Trophoblast cell (in vitro differentiated cells and primary cell): ENCODE results near the gene ZFAND3.

ENCODE experiments used
- DNase-seq, 2 donors: peaks; one replicate each; pipeline ENCODE4 v3.0.0-alpha.2; 2016
- H2AFZ ChIP-seq: 2 replicates; pipeline ENCODE4 v1.6.1; 2013; ENCODE audit warnings: low read length, moderate library complexity, mild to moderate bottlenecking; ENCODE audit not compliant: insufficient read depth, poor library complexity
- H2AK5ac ChIP-seq: 2 replicates; pipeline ENCODE4 v1.6.1; 2013; ENCODE audit warnings: mild to moderate bottlenecking, low read length
- H2BK120ac ChIP-seq: 2 replicates; pipeline ENCODE4 v1.6.1; 2013; ENCODE audit warnings: low read length, mild to moderate bottlenecking, moderate library complexity; ENCODE audit not compliant: insufficient read depth, poor library complexity
- H2BK12ac ChIP-seq: 2 replicates; pipeline ENCODE4 v1.6.1; 2013; ENCODE audit warnings: mild to moderate bottlenecking, low read length, moderate library complexity
- H2BK5ac ChIP-seq: 2 replicates; pipeline ENCODE4 v1.6.1; 2013; ENCODE audit warnings: low read length, low read depth, moderate library complexity, mild to moderate bottlenecking; ENCODE audit not compliant: poor library complexity
- H3K14ac ChIP-seq: 2 replicates; pipeline ENCODE4 v1.6.1; 2013; ENCODE audit warnings: mild to moderate bottlenecking, low read length
- H3K18ac ChIP-seq: 2 replicates; pipeline ENCODE4 v1.6.1; 2013; ENCODE audit warnings: mild to moderate bottlenecking, low read length
- H3K23ac ChIP-seq: 2 replicates; pipeline ENCODE4 v1.6.1; 2013; ENCODE audit warnings: low read length
- H3K27ac ChIP-seq: 2 replicates; pipeline ENCODE4 v1.5.1; 2013; ENCODE audit warnings: low read depth, mild to moderate bottlenecking, inconsistent platforms, low read length, moderate library complexity
- H3K27me3 ChIP-seq: 2 replicates; pipeline ENCODE4 v1.6.1; 2013; ENCODE audit warnings: inconsistent platforms, mild to moderate bottlenecking, low read length, moderate library complexity; ENCODE audit not compliant: insufficient read depth
- H3K36me3 ChIP-seq, 2 experiments: 1 replicate in 1 of 2; 2 replicates in 1 of 2; pipeline ENCODE4 v1.6.1; 2013; ENCODE audit warnings: low read length in 2 of 2, mild to moderate bottlenecking in 2 of 2, moderate library complexity in 1 of 2; ENCODE audit not compliant: insufficient read depth in 2 of 2, control insufficient read depth in 1 of 2
- H3K4ac ChIP-seq: 2 replicates; pipeline ENCODE4 v1.6.1; 2013; ENCODE audit warnings: low read depth, mild to moderate bottlenecking, low read length, moderate library complexity
- H3K4me1 ChIP-seq, 2 experiments: 1 replicate in 1 of 2; 2 replicates in 1 of 2; pipeline ENCODE4 v1.6.1; 2013; ENCODE audit warnings: low read length in 2 of 2, mild to moderate bottlenecking in 2 of 2, moderate library complexity in 1 of 2; ENCODE audit not compliant: insufficient read depth in 2 of 2, control insufficient read depth in 1 of 2
- H3K4me2 ChIP-seq: 2 replicates; pipeline ENCODE4 v1.6.1; 2013; ENCODE audit warnings: inconsistent platforms, mild to moderate bottlenecking, low read length, moderate library complexity
- H3K4me3 ChIP-seq: 2 replicates; pipeline ENCODE4 v1.5.1; 2013; ENCODE audit warnings: mild to moderate bottlenecking, low read depth, low read length, inconsistent platforms
- H3K79me1 ChIP-seq: one replicate; pipeline ENCODE4 v1.6.1; 2013; ENCODE audit warnings: low read length
- H3K79me2 ChIP-seq: 2 replicates; pipeline ENCODE4 v1.6.1; 2013; ENCODE audit warnings: low read length, mild to moderate bottlenecking; ENCODE audit not compliant: control insufficient read depth, insufficient read depth, poor library complexity
- H3K9ac ChIP-seq: 2 replicates; pipeline ENCODE4 v1.6.1; 2013; ENCODE audit warnings: mild to moderate bottlenecking, low read length
- H3K9me3 ChIP-seq: 2 replicates; pipeline ENCODE4 v1.6.1; 2013; ENCODE audit warnings: low read depth, mild to moderate bottlenecking, control low read depth, inconsistent platforms, low read length; ENCODE audit not compliant: insufficient read depth
- H4K12ac ChIP-seq: 2 replicates; pipeline ENCODE4 v1.6.1; 2013; ENCODE audit warnings: low read depth, mild to moderate bottlenecking, low read length, moderate library complexity
- H4K8ac ChIP-seq: 2 replicates; pipeline ENCODE4 v1.6.1; 2013; ENCODE audit warnings: low read depth, mild to moderate bottlenecking, low read length, moderate library complexity
- H4K91ac ChIP-seq: one replicate; pipeline ENCODE4 v1.6.1; 2013; ENCODE audit warnings: low read depth, mild to moderate bottlenecking, low read length, moderate library complexity
- WGBS: extraction: QIAGEN DNeasy Blood & Tissue Kit; methylation state at CpG from one replicate; pipeline ENCODE4 v1.1.7; 2013; ENCODE audit warnings: missing lambda C conversion rate; ENCODE audit not compliant: insufficient read length, insufficient coverage; ENCODE audit errors: extremely low coverage; 5-methylcytosine and 5-hydroxymethylcytosine counted together

The ZFAND3 gene

DNA sequence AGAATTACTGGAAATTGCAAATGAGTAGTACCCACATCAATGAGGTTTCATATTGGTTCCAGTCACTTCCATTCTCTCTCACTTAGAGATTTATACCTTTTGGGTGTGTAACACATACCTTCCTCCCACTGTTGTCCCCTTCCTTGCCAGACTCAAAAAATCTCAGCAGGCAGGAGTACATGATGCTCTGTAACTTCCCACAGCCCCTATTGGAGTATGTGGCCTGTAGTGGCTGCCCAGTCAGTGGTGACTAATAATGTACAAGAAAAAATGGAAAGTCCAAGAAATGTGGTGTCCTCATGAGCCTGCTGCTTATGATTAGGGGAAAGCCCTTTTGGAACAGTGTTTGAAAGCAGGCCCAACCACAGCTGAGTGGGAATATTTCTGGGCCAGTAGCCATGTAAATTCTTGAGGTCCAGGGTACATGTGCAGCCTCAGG is 312.0 kb downstream of the ZFAND3 start:
- no peak overlapping the region for H3K14ac ChIP-seq
- H3K23ac ChIP-seq: no peak overlapping the region
- no peak overlapping the region for H2AK5ac ChIP-seq
- H3K18ac ChIP-seq: no peak overlapping the region
- no peak overlapping the region for H2BK120ac ChIP-seq
- H3K79me2 ChIP-seq: no peaks in the 10 kb centered on the region
- no peak overlapping the region for H4K12ac ChIP-seq
- H3K27ac ChIP-seq: no peak overlapping the region
- H3K4me2 ChIP-seq: no peak overlapping the region
- H3K4me3 ChIP-seq: no peak overlapping the region
- H3K4ac ChIP-seq: no peak overlapping the region
- no peaks in the 10 kb centered on the region for H3K4me1 ChIP-seq
- no peak overlapping the region for H2BK5ac ChIP-seq
- H3K27me3 ChIP-seq: no peaks in the 10 kb centered on the region
- no peak overlapping the region for H4K8ac ChIP-seq
- H2BK12ac ChIP-seq: no peak overlapping the region
- DNase-seq: peak; percentile 24 to 30
- H3K9me3 ChIP-seq: no peaks in the 10 kb centered on the region
- no peak overlapping the region for H4K91ac ChIP-seq
- H2AFZ ChIP-seq: no peak overlapping the region
- peaks cover 0 to 5% of the 10 kb centered on the region in 2 experiments for H3K36me3 ChIP-seq
- H3K79me1 ChIP-seq: no peaks in the 10 kb centered on the region
- H3K9ac ChIP-seq: no peak overlapping the region

DNA sequence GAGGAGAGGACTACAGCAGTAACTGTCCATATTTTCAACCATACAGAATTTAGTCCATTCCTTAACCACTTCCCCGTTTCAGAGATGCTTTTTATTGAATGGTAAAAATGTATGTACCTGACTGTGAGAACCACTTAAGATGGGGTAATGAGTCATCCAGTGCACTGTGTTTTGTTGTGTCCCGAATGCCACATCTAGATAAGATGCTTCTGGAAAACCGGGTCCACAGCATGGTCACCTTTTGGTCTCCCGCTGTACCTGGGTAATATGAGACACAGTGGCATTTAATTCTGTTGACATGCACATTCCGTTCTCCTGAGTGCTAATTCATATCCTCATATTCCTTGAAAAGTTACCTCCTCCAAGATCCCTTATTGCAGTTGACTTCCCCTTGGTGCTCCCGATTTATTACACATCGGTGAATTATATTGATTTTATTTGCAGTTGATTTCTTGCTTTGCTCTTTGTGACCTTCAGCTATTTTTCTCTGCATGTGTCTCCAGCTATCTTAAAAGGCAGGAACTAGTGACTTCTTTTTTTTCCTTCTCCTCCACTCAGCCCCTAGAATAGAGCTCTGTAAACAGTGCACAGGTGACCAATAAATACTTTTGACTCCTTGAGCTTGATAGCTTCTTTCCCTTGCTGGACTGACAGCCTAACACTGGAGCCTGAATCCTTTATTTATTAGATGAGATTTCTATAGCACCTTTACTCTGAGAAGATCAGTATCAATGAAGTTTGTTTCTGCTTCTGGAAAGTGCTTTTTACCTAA is 314.6 kb downstream of the ZFAND3 start:
- Histone ChIP-seq H2AK5ac (no peak overlapping the region), H2AFZ (no peak overlapping the region), H3K4me3 (no peak overlapping the region), H3K27me3 (no peaks in the 10 kb centered on the region), H3K9me3 (no peaks in the 10 kb centered on the region), H4K8ac (no peak overlapping the region), H3K18ac (no peak overlapping the region), H3K27ac (no peak overlapping the region), H2BK5ac (no peak overlapping the region), H3K36me3 (peaks cover 0 to 5% of the 10 kb centered on the region in 2 experiments), H4K12ac (no peak overlapping the region), H3K4me1 (no peaks in the 10 kb centered on the region), H3K4ac (no peak overlapping the region), H3K14ac (no peak overlapping the region), H3K79me2 (no peaks in the 10 kb centered on the region), H3K23ac (no peak overlapping the region), H3K4me2 (no peak overlapping the region), H4K91ac (no peak overlapping the region), H2BK12ac (no peak overlapping the region), H3K9ac (peak overlapping the region; percentile 16), H3K79me1 (no peaks in the 10 kb centered on the region), H2BK120ac (no peak overlapping the region)
- no CpG with 5 or more reads among the region's 7 CpGs for WGBS
- DNase-seq: peak; percentile 73 to 84

DNA sequence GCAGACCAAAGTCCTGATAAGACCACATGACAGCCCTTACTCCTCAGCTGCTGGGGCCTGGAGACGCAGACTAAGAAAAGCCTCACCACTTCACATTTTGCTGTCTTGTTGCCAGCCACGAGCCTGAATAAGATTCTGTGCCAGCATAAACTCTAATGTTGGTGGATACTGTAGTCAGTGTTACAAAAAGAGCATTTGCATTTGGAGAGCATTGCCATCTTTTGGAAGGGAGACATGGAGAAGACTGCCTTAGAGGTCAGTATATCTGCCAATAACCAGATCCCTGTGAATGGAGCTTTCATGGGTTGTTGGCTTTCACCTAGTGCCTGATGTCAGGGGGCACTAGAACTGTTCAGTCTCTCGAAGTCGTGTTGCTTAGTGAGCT is 315.2 kb downstream of the ZFAND3 start:
- H3K4me3 ChIP-seq: no peak overlapping the region
- no peak overlapping the region for H2BK120ac ChIP-seq
- H3K9ac ChIP-seq: no peak overlapping the region
- H3K27ac ChIP-seq: no peak overlapping the region
- H3K4me2 ChIP-seq: no peak overlapping the region
- H4K91ac ChIP-seq: no peak overlapping the region
- no peak overlapping the region for H3K14ac ChIP-seq
- DNase-seq: no peak
- WGBS: no CpG with 5 or more reads among the region's 4 CpGs
- H3K27me3 ChIP-seq: no peaks in the 10 kb centered on the region
- no peak overlapping the region for H2BK5ac ChIP-seq
- peaks cover 0 to 5% of the 10 kb centered on the region in 2 experiments for H3K36me3 ChIP-seq
- H2AFZ ChIP-seq: no peak overlapping the region
- no peaks in the 10 kb centered on the region for H3K79me1 ChIP-seq
- no peak overlapping the region for H3K23ac ChIP-seq
- H3K18ac ChIP-seq: no peak overlapping the region
- H3K79me2 ChIP-seq: no peaks in the 10 kb centered on the region
- H4K12ac ChIP-seq: no peak overlapping the region
- no peak overlapping the region for H3K4ac ChIP-seq
- H3K9me3 ChIP-seq: no peaks in the 10 kb centered on the region
- no peak overlapping the region for H4K8ac ChIP-seq
- H3K4me1 ChIP-seq: no peaks in the 10 kb centered on the region
- H2BK12ac ChIP-seq: no peak overlapping the region
- H2AK5ac ChIP-seq: no peak overlapping the region

DNA sequence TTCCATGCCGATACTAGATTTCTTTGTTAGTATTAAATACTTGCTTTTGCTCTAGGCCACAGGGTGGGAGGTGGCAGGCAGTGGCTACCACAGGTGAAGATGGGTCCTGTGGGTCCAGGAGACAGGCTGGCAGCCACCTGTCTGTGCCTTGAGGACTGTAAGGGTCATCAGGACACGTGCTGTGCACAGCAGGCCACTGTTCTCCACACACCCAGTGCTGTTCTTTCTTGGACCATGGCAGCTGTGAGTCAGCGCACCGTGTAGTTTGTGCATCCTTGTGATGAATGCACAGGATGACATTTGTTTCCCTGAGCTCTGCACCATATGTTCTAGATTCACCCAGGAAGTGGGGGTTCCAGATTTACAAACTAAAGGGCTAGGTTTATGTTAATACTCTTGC is 317.0 kb downstream of the ZFAND3 start:
- no peak overlapping the region for H2AK5ac ChIP-seq
- H3K36me3 ChIP-seq: peaks cover 0 to 5% of the 10 kb centered on the region in 2 experiments
- no peaks in the 10 kb centered on the region for H3K79me1 ChIP-seq
- no peaks in the 10 kb centered on the region for H3K4me1 ChIP-seq
- H3K23ac ChIP-seq: no peak overlapping the region
- H2AFZ ChIP-seq: no peak overlapping the region
- H2BK12ac ChIP-seq: no peak overlapping the region
- no peak overlapping the region for H3K14ac ChIP-seq
- H3K27ac ChIP-seq: no peak overlapping the region
- WGBS: no CpG with 5 or more reads among the region's 4 CpGs
- H3K4ac ChIP-seq: no peak overlapping the region
- no peaks in the 10 kb centered on the region for H3K79me2 ChIP-seq
- H3K27me3 ChIP-seq: no peaks in the 10 kb centered on the region
- H4K91ac ChIP-seq: no peak overlapping the region
- H3K9ac ChIP-seq: no peak overlapping the region
- no peak overlapping the region for H3K4me3 ChIP-seq
- no peak overlapping the region for H4K12ac ChIP-seq
- H4K8ac ChIP-seq: no peak overlapping the region
- no peak overlapping the region for H2BK5ac ChIP-seq
- no peak overlapping the region for H2BK120ac ChIP-seq
- no peaks in the 10 kb centered on the region for H3K9me3 ChIP-seq
- no peak overlapping the region for H3K18ac ChIP-seq
- H3K4me2 ChIP-seq: no peak overlapping the region
- DNase-seq: no peak
